WTC11 (cell line): ENCODE data around the gene PEX10. TPM values are rescaled to one million over a fixed set of nuclear protein-coding genes. Genes with fewer than 3 reads are reported as not detected.

ENCODE experiments used
- ATAC-seq: fragments of 200-7000 bp; cut with Tn5 transposase; 2 replicates; pipeline ENCODE4 v1.10.0; 2021; ENCODE audit warnings: mild to moderate bottlenecking, moderate library complexity
- CTCF ChIA-PET: fragments of 300-600 bp; sonication (Branson Sonifier 250); formaldehyde crosslinking; loops from one replicate; lab custom pipeline; 2021; ENCODE audit warnings: antibody characterized with exemption; lab: Charles Lee
- POLR2A ChIA-PET: fragments of 350-600 bp; sonication (Branson Sonifier 250); formaldehyde crosslinking; loops from one replicate; lab custom pipeline; 2021; ENCODE audit warnings: antibody characterized with exemption; lab: Charles Lee
- DNase-seq: peaks from one replicate; pipeline ENCODE4 v3.0.0; 2021; ENCODE audit warnings: low spot score
- H3K27ac Mint-ChIP-seq: 2 replicates; pipeline ENCODE4 v1.8.0; 2021; ENCODE audit warnings: mixed read lengths
- H3K27me3 Mint-ChIP-seq: 2 replicates; pipeline ENCODE4 v1.8.0; 2021; ENCODE audit warnings: low read depth, mild to moderate bottlenecking, moderate library complexity, mixed read lengths
- H3K36me3 Mint-ChIP-seq: 2 replicates; pipeline ENCODE4 v1.8.0; 2021; ENCODE audit warnings: mixed read lengths
- H3K4me1 Mint-ChIP-seq: 2 replicates; pipeline ENCODE4 v1.8.0; 2022; ENCODE audit warnings: mixed read lengths
- H3K4me3 Mint-ChIP-seq: 2 replicates; pipeline ENCODE4 v1.8.0; 2021; ENCODE audit warnings: mild to moderate bottlenecking, moderate library complexity, mixed read lengths
- H3K9me3 Mint-ChIP-seq: 2 replicates; pipeline ENCODE4 v1.8.0; 2021; ENCODE audit warnings: mixed read lengths
- ESRRA ChIP-seq: sonication (generic); formaldehyde crosslinking; IDR thresholded peaks from 2 replicates; pipeline ENCODE4 v1.8.1; 2022; ENCODE audit warnings: mild to moderate bottlenecking, missing genetic modification reagents, borderline replicate concordance
- FOXP1 ChIP-seq: sonication (generic); formaldehyde crosslinking; IDR thresholded peaks from 2 replicates; pipeline ENCODE4 v1.8.0; 2022; ENCODE audit warnings: missing genetic modification reagents, mild to moderate bottlenecking, moderate library complexity, borderline replicate concordance
- NFYB ChIP-seq: sonication (generic); formaldehyde crosslinking; conservative IDR thresholded peaks from 2 replicates; pipeline ENCODE4 v1.8.0; 2022; ENCODE audit warnings: low read depth, missing genetic modification reagents
- NR1H2 ChIP-seq: sonication (generic); formaldehyde crosslinking; IDR thresholded peaks from 2 replicates; pipeline ENCODE4 v1.9.0; 2021; ENCODE audit warnings: mild to moderate bottlenecking, moderate library complexity, missing genetic modification reagents
- RELA ChIP-seq: sonication (generic); formaldehyde crosslinking; IDR thresholded peaks from 2 replicates; pipeline ENCODE4 v1.8.1; 2022; ENCODE audit warnings: missing genetic modification reagents, mild to moderate bottlenecking, borderline replicate concordance
- RORB ChIP-seq: fragments of 250-450 bp; sonication (Bioruptor Pico); IDR thresholded peaks from 2 replicates; pipeline ENCODE4 v1.9.0; 2021; ENCODE audit warnings: mild to moderate bottlenecking
- SMAD3 ChIP-seq: sonication (generic); formaldehyde crosslinking; IDR thresholded peaks from 2 replicates; pipeline ENCODE4 v1.8.0; 2022; ENCODE audit warnings: missing genetic modification reagents, mild to moderate bottlenecking, borderline replicate concordance
- SP1 ChIP-seq: sonication (generic); formaldehyde crosslinking; conservative IDR thresholded peaks from 2 replicates; pipeline ENCODE4 v1.8.1; 2022; ENCODE audit warnings: missing genetic modification reagents
- TEAD1 ChIP-seq: sonication (generic); formaldehyde crosslinking; IDR thresholded peaks from 2 replicates; pipeline ENCODE4 v1.8.0; 2022; ENCODE audit warnings: mild to moderate bottlenecking, missing genetic modification reagents
- ZNF138 ChIP-seq: sonication (generic); formaldehyde crosslinking; conservative IDR thresholded peaks from 2 replicates; pipeline ENCODE4 v1.8.1; 2022; ENCODE audit warnings: mild to moderate bottlenecking, moderate library complexity, missing genetic modification reagents
- ZNF232 ChIP-seq: sonication (generic); formaldehyde crosslinking; IDR thresholded peaks from 2 replicates; pipeline ENCODE4 v1.8.0; 2022; ENCODE audit warnings: mild to moderate bottlenecking, missing genetic modification reagents
- ZNF263 ChIP-seq: sonication (generic); formaldehyde crosslinking; IDR thresholded peaks from 2 replicates; pipeline ENCODE4 v1.8.1; 2022; ENCODE audit warnings: low read depth, mild to moderate bottlenecking, moderate library complexity, missing genetic modification reagents
- ZNF423 ChIP-seq: fragments of 250-450 bp; sonication (Bioruptor Pico); IDR thresholded peaks from 2 replicates; pipeline ENCODE4 v2.1.2; 2022; ENCODE audit warnings: mild to moderate bottlenecking, moderate library complexity
- total RNA-seq: library from RNA; stranded (reverse); gene quantifications from 3 replicates; pipeline ENCODE4 v1.2.3, GENCODE V29; 2021
- TF ChIP-seq, protein P1 (sequence below): fragments of 250-450 bp; sonication (Bioruptor Pico); IDR thresholded peaks from 2 replicates; pipeline ENCODE4 v2.1.2; 2022; ENCODE audit warnings: mild to moderate bottlenecking, moderate library complexity
- TF ChIP-seq, protein P2 (sequence below): sonication (generic); formaldehyde crosslinking; IDR thresholded peaks from 2 replicates; pipeline ENCODE4 v1.8.1; 2023; ENCODE audit warnings: mild to moderate bottlenecking, missing genetic modification reagents, moderate library complexity
- TF ChIP-seq, protein P3 (sequence below): sonication (generic); formaldehyde crosslinking; conservative IDR thresholded peaks from 2 replicates; pipeline ENCODE4 v1.8.1; 2022; ENCODE audit warnings: mild to moderate bottlenecking, missing genetic modification reagents
- TF ChIP-seq, protein P4 (sequence below): sonication (generic); formaldehyde crosslinking; IDR thresholded peaks from 2 replicates; pipeline ENCODE4 v1.8.0; 2023; ENCODE audit warnings: missing genetic modification reagents
- TF ChIP-seq, protein P5 (sequence below): sonication (generic); formaldehyde crosslinking; IDR thresholded peaks from 2 replicates; pipeline ENCODE4 v1.8.1; 2023; ENCODE audit warnings: mild to moderate bottlenecking, missing genetic modification reagents, borderline replicate concordance
- TF ChIP-seq, protein P6 (sequence below): sonication (generic); formaldehyde crosslinking; IDR thresholded peaks from 2 replicates; pipeline ENCODE4 v1.8.0; 2022; ENCODE audit warnings: mild to moderate bottlenecking, missing genetic modification reagents
- TF ChIP-seq, protein P7 (sequence below): sonication (generic); formaldehyde crosslinking; IDR thresholded peaks from 2 replicates; pipeline ENCODE4 v1.8.0; 2023; ENCODE audit warnings: missing genetic modification reagents, mild to moderate bottlenecking, borderline replicate concordance
- TF ChIP-seq, protein P8 (sequence below): sonication (generic); formaldehyde crosslinking; IDR thresholded peaks from 2 replicates; pipeline ENCODE4 v1.8.1; 2023; ENCODE audit warnings: mild to moderate bottlenecking, missing genetic modification reagents, moderate library complexity
- TF ChIP-seq, protein P9 (sequence below): sonication (generic); formaldehyde crosslinking; IDR thresholded peaks from 2 replicates; pipeline ENCODE4 v1.8.0; 2022; ENCODE audit warnings: mild to moderate bottlenecking, missing genetic modification reagents

The PEX10 gene
- total RNA-seq, 1 experiment from 2014 or later: 29.3 TPM

DNA sequence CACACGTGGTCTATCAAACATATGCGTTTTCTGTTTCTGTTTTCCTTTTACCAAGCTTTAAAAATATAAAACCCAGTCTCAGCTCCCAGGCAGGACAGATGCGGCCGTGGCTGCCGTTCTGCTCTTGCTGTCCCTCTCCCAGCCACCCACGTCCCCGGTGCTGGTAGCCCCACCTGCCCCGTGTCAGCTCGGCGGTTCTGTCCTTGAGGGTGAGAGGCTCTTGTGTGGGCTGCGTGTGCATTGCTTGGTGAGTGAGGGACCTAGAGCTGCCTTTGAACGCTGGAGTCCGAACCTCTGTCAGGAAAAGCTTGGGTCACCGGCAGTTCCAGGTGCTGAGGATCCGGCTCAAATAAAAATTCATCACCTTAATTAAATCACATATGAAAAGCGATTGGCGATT, 16.3 kb downstream of the PEX10 start:
- H3K27ac Mint-ChIP-seq: no peak overlapping the region
- no peak overlapping the region for H3K4me3 Mint-ChIP-seq
- H3K27me3 Mint-ChIP-seq: no peaks in the 10 kb centered on the region
- ChIA-PET CTCF (no interaction called here), POLR2A (no interaction called here)
- DNase-seq: no peak
- no peak for ATAC-seq
- H3K36me3 Mint-ChIP-seq: peaks cover 41% of the 10 kb centered on the region
- no peak for TF ChIP-seq ZNF423 (CRISPR knock-in tag)
- TF ChIP-seq, protein P1, sequence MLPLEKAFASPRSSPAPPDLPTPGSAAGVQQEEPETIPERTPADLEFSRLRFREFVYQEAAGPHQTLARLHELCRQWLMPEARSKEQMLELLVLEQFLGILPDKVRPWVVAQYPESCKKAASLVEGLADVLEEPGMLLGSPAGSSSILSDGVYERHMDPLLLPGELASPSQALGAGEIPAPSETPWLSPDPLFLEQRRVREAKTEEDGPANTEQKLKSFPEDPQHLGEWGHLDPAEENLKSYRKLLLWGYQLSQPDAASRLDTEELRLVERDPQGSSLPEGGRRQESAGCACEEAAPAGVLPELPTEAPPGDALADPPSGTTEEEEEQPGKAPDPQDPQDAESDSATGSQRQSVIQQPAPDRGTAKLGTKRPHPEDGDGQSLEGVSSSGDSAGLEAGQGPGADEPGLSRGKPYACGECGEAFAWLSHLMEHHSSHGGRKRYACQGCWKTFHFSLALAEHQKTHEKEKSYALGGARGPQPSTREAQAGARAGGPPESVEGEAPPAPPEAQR (CRISPR knock-in tag): no peak
- TF ChIP-seq ESRRA (CRISPR knock-in tag): no peak
- TF ChIP-seq RELA (CRISPR knock-in tag): no peak
- TF ChIP-seq, protein P2, sequence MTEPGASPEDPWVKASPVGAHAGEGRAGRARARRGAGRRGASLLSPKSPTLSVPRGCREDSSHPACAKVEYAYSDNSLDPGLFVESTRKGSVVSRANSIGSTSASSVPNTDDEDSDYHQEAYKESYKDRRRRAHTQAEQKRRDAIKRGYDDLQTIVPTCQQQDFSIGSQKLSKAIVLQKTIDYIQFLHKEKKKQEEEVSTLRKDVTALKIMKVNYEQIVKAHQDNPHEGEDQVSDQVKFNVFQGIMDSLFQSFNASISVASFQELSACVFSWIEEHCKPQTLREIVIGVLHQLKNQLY: no peak
- TF ChIP-seq, protein P3, sequence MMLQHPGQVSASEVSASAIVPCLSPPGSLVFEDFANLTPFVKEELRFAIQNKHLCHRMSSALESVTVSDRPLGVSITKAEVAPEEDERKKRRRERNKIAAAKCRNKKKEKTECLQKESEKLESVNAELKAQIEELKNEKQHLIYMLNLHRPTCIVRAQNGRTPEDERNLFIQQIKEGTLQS (CRISPR knock-in tag): no peak
- TF ChIP-seq, protein P4, sequence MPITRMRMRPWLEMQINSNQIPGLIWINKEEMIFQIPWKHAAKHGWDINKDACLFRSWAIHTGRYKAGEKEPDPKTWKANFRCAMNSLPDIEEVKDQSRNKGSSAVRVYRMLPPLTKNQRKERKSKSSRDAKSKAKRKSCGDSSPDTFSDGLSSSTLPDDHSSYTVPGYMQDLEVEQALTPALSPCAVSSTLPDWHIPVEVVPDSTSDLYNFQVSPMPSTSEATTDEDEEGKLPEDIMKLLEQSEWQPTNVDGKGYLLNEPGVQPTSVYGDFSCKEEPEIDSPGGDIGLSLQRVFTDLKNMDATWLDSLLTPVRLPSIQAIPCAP (CRISPR knock-in tag): no peak
- TF ChIP-seq, protein P5, sequence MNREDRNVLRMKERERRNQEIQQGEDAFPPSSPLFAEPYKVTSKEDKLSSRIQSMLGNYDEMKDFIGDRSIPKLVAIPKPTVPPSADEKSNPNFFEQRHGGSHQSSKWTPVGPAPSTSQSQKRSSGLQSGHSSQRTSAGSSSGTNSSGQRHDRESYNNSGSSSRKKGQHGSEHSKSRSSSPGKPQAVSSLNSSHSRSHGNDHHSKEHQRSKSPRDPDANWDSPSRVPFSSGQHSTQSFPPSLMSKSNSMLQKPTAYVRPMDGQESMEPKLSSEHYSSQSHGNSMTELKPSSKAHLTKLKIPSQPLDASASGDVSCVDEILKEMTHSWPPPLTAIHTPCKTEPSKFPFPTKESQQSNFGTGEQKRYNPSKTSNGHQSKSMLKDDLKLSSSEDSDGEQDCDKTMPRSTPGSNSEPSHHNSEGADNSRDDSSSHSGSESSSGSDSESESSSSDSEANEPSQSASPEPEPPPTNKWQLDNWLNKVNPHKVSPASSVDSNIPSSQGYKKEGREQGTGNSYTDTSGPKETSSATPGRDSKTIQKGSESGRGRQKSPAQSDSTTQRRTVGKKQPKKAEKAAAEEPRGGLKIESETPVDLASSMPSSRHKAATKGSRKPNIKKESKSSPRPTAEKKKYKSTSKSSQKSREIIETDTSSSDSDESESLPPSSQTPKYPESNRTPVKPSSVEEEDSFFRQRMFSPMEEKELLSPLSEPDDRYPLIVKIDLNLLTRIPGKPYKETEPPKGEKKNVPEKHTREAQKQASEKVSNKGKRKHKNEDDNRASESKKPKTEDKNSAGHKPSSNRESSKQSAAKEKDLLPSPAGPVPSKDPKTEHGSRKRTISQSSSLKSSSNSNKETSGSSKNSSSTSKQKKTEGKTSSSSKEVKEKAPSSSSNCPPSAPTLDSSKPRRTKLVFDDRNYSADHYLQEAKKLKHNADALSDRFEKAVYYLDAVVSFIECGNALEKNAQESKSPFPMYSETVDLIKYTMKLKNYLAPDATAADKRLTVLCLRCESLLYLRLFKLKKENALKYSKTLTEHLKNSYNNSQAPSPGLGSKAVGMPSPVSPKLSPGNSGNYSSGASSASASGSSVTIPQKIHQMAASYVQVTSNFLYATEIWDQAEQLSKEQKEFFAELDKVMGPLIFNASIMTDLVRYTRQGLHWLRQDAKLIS: no peak
- TF ChIP-seq, protein P6, sequence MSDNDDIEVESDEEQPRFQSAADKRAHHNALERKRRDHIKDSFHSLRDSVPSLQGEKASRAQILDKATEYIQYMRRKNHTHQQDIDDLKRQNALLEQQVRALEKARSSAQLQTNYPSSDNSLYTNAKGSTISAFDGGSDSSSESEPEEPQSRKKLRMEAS: no peak
- TF ChIP-seq SP1 (CRISPR knock-in tag): no peak
- no peak for TF ChIP-seq NR1H2
- TF ChIP-seq ZNF232 (CRISPR knock-in tag): no peak
- no peak for TF ChIP-seq SMAD3
- TF ChIP-seq, protein P7, sequence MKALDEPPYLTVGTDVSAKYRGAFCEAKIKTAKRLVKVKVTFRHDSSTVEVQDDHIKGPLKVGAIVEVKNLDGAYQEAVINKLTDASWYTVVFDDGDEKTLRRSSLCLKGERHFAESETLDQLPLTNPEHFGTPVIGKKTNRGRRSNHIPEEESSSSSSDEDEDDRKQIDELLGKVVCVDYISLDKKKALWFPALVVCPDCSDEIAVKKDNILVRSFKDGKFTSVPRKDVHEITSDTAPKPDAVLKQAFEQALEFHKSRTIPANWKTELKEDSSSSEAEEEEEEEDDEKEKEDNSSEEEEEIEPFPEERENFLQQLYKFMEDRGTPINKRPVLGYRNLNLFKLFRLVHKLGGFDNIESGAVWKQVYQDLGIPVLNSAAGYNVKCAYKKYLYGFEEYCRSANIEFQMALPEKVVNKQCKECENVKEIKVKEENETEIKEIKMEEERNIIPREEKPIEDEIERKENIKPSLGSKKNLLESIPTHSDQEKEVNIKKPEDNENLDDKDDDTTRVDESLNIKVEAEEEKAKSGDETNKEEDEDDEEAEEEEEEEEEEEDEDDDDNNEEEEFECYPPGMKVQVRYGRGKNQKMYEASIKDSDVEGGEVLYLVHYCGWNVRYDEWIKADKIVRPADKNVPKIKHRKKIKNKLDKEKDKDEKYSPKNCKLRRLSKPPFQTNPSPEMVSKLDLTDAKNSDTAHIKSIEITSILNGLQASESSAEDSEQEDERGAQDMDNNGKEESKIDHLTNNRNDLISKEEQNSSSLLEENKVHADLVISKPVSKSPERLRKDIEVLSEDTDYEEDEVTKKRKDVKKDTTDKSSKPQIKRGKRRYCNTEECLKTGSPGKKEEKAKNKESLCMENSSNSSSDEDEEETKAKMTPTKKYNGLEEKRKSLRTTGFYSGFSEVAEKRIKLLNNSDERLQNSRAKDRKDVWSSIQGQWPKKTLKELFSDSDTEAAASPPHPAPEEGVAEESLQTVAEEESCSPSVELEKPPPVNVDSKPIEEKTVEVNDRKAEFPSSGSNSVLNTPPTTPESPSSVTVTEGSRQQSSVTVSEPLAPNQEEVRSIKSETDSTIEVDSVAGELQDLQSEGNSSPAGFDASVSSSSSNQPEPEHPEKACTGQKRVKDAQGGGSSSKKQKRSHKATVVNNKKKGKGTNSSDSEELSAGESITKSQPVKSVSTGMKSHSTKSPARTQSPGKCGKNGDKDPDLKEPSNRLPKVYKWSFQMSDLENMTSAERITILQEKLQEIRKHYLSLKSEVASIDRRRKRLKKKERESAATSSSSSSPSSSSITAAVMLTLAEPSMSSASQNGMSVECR (CRISPR knock-in tag): no peak
- TF ChIP-seq, all 79 proteins: peak for 0
- no peaks in the 10 kb centered on the region for H3K9me3 Mint-ChIP-seq
- H3K4me1 Mint-ChIP-seq: peaks cover 11% of the 10 kb centered on the region

DNA sequence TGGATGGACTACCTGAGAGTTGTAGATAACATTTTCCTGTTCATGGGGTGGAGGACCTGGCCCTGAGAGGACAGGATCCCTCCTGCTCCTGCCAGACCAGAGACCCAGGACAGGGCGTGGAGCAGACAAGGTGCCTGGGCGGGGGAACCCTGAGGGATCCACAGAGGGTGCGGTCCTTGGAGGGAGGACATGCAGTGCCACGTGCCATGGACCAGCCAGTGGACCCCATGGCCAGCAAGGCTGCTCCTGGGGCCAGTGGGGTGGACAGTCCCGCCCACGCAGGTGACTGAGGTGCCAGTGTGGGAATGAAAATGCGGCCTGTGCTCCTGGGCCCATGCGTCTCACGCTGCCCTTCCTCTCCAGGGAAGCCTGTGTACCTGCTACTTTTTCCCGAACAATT, 17.1 kb downstream of the PEX10 start:
- CTCF ChIA-PET: no interaction called here
- H3K4me3 Mint-ChIP-seq: no peak overlapping the region
- TF ChIP-seq RORB: no peak
- TF ChIP-seq, protein P8, sequence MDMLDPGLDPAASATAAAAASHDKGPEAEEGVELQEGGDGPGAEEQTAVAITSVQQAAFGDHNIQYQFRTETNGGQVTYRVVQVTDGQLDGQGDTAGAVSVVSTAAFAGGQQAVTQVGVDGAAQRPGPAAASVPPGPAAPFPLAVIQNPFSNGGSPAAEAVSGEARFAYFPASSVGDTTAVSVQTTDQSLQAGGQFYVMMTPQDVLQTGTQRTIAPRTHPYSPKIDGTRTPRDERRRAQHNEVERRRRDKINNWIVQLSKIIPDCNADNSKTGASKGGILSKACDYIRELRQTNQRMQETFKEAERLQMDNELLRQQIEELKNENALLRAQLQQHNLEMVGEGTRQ: no peak
- TF ChIP-seq ZNF263 (CRISPR knock-in tag): no peak
- no peak for TF ChIP-seq NFYB (CRISPR knock-in tag)
- no peak for TF ChIP-seq FOXP1 (CRISPR knock-in tag)
- no peak for TF ChIP-seq TEAD1 (CRISPR knock-in tag)
- no peak for TF ChIP-seq SMAD3
- TF ChIP-seq ZNF138 (CRISPR knock-in tag): no peak
- TF ChIP-seq ZNF232 (CRISPR knock-in tag): no peak
- TF ChIP-seq, protein P9, sequence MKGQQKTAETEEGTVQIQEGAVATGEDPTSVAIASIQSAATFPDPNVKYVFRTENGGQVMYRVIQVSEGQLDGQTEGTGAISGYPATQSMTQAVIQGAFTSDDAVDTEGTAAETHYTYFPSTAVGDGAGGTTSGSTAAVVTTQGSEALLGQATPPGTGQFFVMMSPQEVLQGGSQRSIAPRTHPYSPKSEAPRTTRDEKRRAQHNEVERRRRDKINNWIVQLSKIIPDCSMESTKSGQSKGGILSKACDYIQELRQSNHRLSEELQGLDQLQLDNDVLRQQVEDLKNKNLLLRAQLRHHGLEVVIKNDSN (CRISPR knock-in tag): no peak

More for the DNA sequence above, 17.1 kb downstream of the PEX10 start:
- POLR2A ChIA-PET: no interaction called here
- Mint-ChIP-seq H3K27me3 (no peaks in the 10 kb centered on the region), H3K9me3 (no peaks in the 10 kb centered on the region), H3K4me1 (peaks cover 12% of the 10 kb centered on the region), H3K27ac (peak overlapping the region; percentile 55; the same call in 1 of the 2 replicates), H3K36me3 (peaks cover 35% of the 10 kb centered on the region)
- DNase-seq (no peak), ATAC-seq (no peak)
